K562 (cell line): ENCODE results near the gene ZNF837. TPM values are rescaled to one million over a fixed set of nuclear protein-coding genes. Genes with fewer than 3 reads are reported as not detected.

ENCODE experiments used
- ATF3 ChIP-seq, 2 experiments: fragments of 450-650 bp in 1 of 2; sonication (generic) in 1 of 2; formaldehyde crosslinking in 1 of 2; IDR thresholded peaks in 1 of 2; conservative IDR thresholded peaks in 1 of 2; 2 replicates each; pipeline versions ENCODE4 v1.6.1 to v1.8.1; 2016 to 2023; ENCODE audit warnings: mild to moderate bottlenecking in 2 of 2, moderate library complexity in 2 of 2, inconsistent platforms in 1 of 2, missing genetic modification reagents in 1 of 2
- ATF4 ChIP-seq: fragments of 450-650 bp; formaldehyde crosslinking; IDR thresholded peaks from 2 replicates; pipeline ENCODE4 v1.4.0; 2022; ENCODE audit warnings: mild to moderate bottlenecking, moderate library complexity
- BRCA1 ChIP-seq, 2 experiments: fragments of 450-650 bp in 1 of 2; sonication (generic) in 1 of 2; formaldehyde crosslinking in 1 of 2; IDR thresholded peaks; 2 replicates each; pipeline versions ENCODE4 v1.5.0 to v1.6.1; 2017 to 2020; ENCODE audit warnings: mild to moderate bottlenecking in 1 of 2, missing genetic modification reagents in 1 of 2
- E2F4 ChIP-seq: sonication (generic); formaldehyde crosslinking; IDR thresholded peaks from 2 replicates; pipeline ENCODE4 v1.8.0; 2022; ENCODE audit warnings: mild to moderate bottlenecking, low read depth, missing genetic modification reagents
- EP400 ChIP-seq: fragments of 450-650 bp; IDR thresholded peaks from 2 replicates; pipeline ENCODE4 v1.6.1; 2017; ENCODE audit warnings: antibody characterized with exemption, mild to moderate bottlenecking, moderate library complexity
- GABPA ChIP-seq: fragments of 200-800 bp; sonication (Bioruptor generic); conservative IDR thresholded peaks from 2 replicates; pipeline ENCODE4 v1.6.1; 2016; ENCODE audit warnings: low read depth, missing genetic modification characterization, missing compliant biosample characterization
- KAT8 ChIP-seq: fragments of 450-650 bp; IDR thresholded peaks from 2 replicates; pipeline ENCODE4 v1.6.1; 2016; ENCODE audit warnings: low read depth, mild to moderate bottlenecking
- MYC ChIP-seq, 2 experiments: fragments of 250-450 bp in 1 of 2; sonication (Bioruptor Pico) in 1 of 2; IDR thresholded peaks; 2 replicates each; pipeline versions ENCODE4 v1.5.1 to v1.6.1; 2012 to 2021; ENCODE audit warnings: low read depth in 2 of 2, borderline replicate concordance in 1 of 2, improper control_type of control experiment in 1 of 2, low read length in 1 of 2, mild to moderate bottlenecking in 1 of 2, moderate library complexity in 1 of 2
- NFXL1 ChIP-seq: fragments of 450-650 bp; formaldehyde crosslinking; IDR thresholded peaks from 2 replicates; pipeline ENCODE4 v1.4.0; 2021; ENCODE audit warnings: mild to moderate bottlenecking
- RBBP5 ChIP-seq: fragments of 200-600 bp; sonication (generic); IDR thresholded peaks from 2 replicates; pipeline ENCODE4 v1.6.1; 2012; ENCODE audit warnings: borderline replicate concordance, mild to moderate bottlenecking, low read length, control low read depth, inconsistent platforms; ENCODE audit not compliant: insufficient read depth, poor library complexity, severe bottlenecking
- SMAD3 ChIP-seq: fragments of 450-650 bp; formaldehyde crosslinking; conservative IDR thresholded peaks from 2 replicates; pipeline ENCODE4 v1.4.0; 2020; ENCODE audit warnings: mild to moderate bottlenecking
- THRAP3 ChIP-seq: fragments of 450-650 bp; IDR thresholded peaks from 2 replicates; pipeline ENCODE4 v1.6.1; 2016; ENCODE audit warnings: mild to moderate bottlenecking, inconsistent platforms, borderline replicate concordance
- XRCC5 ChIP-seq: fragments of 200-400 bp; formaldehyde crosslinking; IDR thresholded peaks from 2 replicates; pipeline ENCODE4 v1.6.1; 2017; ENCODE audit warnings: low read depth, mild to moderate bottlenecking, low read length
- ZNF41 ChIP-seq: fragments of 250-450 bp; sonication (Bioruptor Pico); conservative IDR thresholded peaks from 2 replicates; pipeline ENCODE4 v1.4.0; 2020; ENCODE audit warnings: mild to moderate bottlenecking
- ZNF589 ChIP-seq: fragments of 200-800 bp; sonication (Bioruptor generic); IDR thresholded peaks from 2 replicates; pipeline ENCODE4 v1.6.1; 2016; ENCODE audit warnings: low read depth, missing genetic modification characterization, missing compliant biosample characterization
- ZNF609 ChIP-seq: sonication (generic); formaldehyde crosslinking; IDR thresholded peaks from 2 replicates; pipeline ENCODE4 v1.8.1; 2023; ENCODE audit warnings: missing genetic modification reagents, mild to moderate bottlenecking, borderline replicate concordance
- ZNF695 ChIP-seq: fragments of 450-650 bp; formaldehyde crosslinking; IDR thresholded peaks from 2 replicates; pipeline ENCODE4 v1.4.0; 2020; ENCODE audit warnings: mild to moderate bottlenecking, moderate library complexity
- polyA plus RNA-seq, 8 experiments: library from polyadenylated mRNA; depleted of rRNA in 4 of 8; stranded (reverse) in 5 of 8; unstranded in 3 of 8; fragments of >200 nt; fragmentation: Nextera tagmentation in 2 of 8; fragmentation: Illumina TruSeq in 1 of 8; extraction: Ambion mirVana in 2 of 8; extraction: Trizol in 1 of 8; gene quantifications; 2 replicates each; pipeline versions ENCODE4 v1.2.1 to v1.2.3, GENCODE V29; 2011 to 2014; ENCODE audit warnings: inconsistent platforms in 1 of 8, missing spikeins in 1 of 8
- total RNA-seq, 7 experiments: library from RNA; depleted of rRNA in 6 of 7; stranded (reverse); fragments of >200 nt in 6 of 7; fragmentation: Illumina TruSeq in 2 of 7; extraction: Trizol in 2 of 7; gene quantifications; 2 replicates each; pipeline versions ENCODE4 v1.2.1 to v1.2.3, GENCODE V29; 2011 to 2021; ENCODE audit warnings: low replicate concordance in 1 of 7

Gene ZNF837
- total and polyA plus RNA-seq, 9 of the 15 experiments (the other 6 are each of a cell fraction or from before 2014, with no cell fraction given): 0.11 to 2.1 (median 0.57) TPM; not detected in 4

DNA sequence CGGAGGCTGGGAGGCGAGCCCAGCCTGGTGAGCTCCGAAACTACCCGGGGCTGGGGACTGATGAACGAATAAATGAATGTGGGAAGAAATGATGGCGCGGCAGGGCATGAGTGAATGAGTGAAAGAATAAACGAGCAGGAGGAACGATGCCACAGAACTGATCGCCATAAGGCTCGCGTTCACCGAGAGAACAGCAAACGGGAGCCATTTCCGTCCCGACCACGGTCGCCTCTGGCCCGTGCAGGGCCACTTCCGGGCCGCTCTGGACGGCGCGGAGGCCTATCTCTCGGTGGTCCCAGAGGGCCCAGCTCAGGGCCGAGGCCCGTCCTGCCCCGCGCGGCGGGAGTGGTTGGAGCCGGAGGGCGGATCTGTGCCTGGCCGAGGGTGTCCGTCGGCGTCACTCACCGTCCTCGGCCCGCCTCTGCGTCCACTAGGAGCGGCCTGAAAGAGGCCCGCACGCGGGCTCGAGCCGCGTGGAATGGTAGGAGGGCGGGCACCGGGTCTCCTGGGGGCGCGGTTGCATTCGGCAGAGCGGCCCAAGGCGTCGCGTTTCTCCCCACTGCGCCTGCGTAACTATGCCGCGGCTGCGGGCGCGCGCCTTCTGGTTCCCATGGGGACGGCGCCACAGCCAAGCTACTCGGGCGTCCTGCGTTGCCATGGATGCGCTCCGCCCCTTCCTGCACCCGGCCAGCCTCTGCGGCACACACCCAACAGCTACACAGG lies 18.4 kb downstream of the ZNF837 start, which contains the start of gene ZNF497 (continued):
- TF ChIP-seq E2F4 (CRISPR knock-in tag) (peak; percentile 34; the same call in 1 of the 2 replicates), ATF4 (CRISPR knock-in tag) (no peak), BRCA1 (IDR thresholded peaks at IDR 0.05) (no peak), BRCA1 (CRISPR knock-in tag; IDR thresholded peaks at IDR 0.05) (no peak), ZNF589 (no peak), ZNF695 (CRISPR knock-in tag) (no peak), RBBP5 (peak; percentile 64), ZNF609 (no peak; the same call in 1 of the 2 replicates), SMAD3 (no peak), GABPA (tag) (peak; percentile 98), ATF3 (IDR thresholded peaks at IDR 0.05) (no peak), ATF3 (CRISPR knock-in tag; conservative IDR thresholded peaks at IDR 0.05) (peak; percentile 44), XRCC5 (0 out of 2 replicates have a peak, but pooled peaks have one; percentile 17), MYC (IDR thresholded peaks at IDR 0.05; ENCODE audit: low read depth, low read length) (peak; percentile 87), MYC (CRISPR knock-in tag; IDR thresholded peaks at IDR 0.05; ENCODE audit: borderline replicate concordance, low read depth) (peak; percentile 69; the same call in 1 of the 2 replicates), KAT8 (peak; percentile 28; the same call in 1 of the 2 replicates), THRAP3 (no peak), ZNF41 (CRISPR knock-in tag) (no peak), EP400 (peak; percentile 96), NFXL1 (CRISPR knock-in tag) (no peak)
